ENCODE results near the gene BCAS1.

- TF ChIP-seq CTCF (IDR thresholded peaks at IDR 0.05; ENCODE audit: extremely low read depth in 1 of 2, insufficient read depth in 1 of 2, low read depth in 1 of 2, low read length in 2 of 2) = no peak
- no peak for TF ChIP-seq MAX (IDR thresholded peaks at IDR 0.05; ENCODE audit: insufficient read depth, insufficient read length)
- TF ChIP-seq POLR2A (IDR thresholded peaks at IDR 0.05; ENCODE audit: low read depth, low read length) = no peak
- TF ChIP-seq GATA2 (IDR thresholded peaks at IDR 0.05; ENCODE audit: insufficient read depth, insufficient read length, low read depth, low read length) = no peak
- TF ChIP-seq EZH2 (IDR thresholded peaks at IDR 0.05; ENCODE audit: borderline replicate concordance, low read depth, low read length, severe bottlenecking) = no peak
These were observed 153.0 kb downstream of the BCAS1 start for GRCh38 chr20:53917145-53918019.
